ENCODE results near the gene CADM1. TPM values are rescaled to one million over a fixed set of nuclear protein-coding genes. Genes with fewer than 3 reads are reported as not detected.

Gene CADM1
- total and polyA plus RNA-seq, 10 of the 15 experiments (the other 5 are each of a cell fraction or from before 2014, with no cell fraction given) = 0.03 to 0.48 (median 0.15) TPM; not detected in 3

GRCh38 chr11:115525531-115526006, 21.4 kb upstream of the CADM1 start:
- in situ Hi-C loops (cut with MboI) = no loop called here
- H3K9me3 ChIP-seq (replicated peaks; ENCODE audit: control insufficient read depth, insufficient read depth, low read length) = no peaks in the 10 kb centered on the region
- no peak for FAIRE-seq

More at GRCh38 chr11:115525531-115526006, 21.4 kb upstream of the CADM1 start:
- no peak for ATAC-seq
- H3K4me2 ChIP-seq (ENCODE audit: control insufficient read depth, insufficient read depth) = no peak overlapping the region
- BruUV-seq (replicated peaks) = no TSS peak
- H2AFZ ChIP-seq (ENCODE audit: control insufficient read depth, low read depth, low read length) = no peak overlapping the region
- no peaks in the 10 kb centered on the region for H3K79me2 ChIP-seq (ENCODE audit: control insufficient read depth, insufficient read depth, low read length)
- ChIA-PET POLR2A (no interaction called here), CTCF (no interaction called here), SMC1A (ENCODE audit: uncharacterized antibody, unreplicated experiment) (no interaction called here), RAD21 (ENCODE audit: unreplicated experiment) (no interaction called here)
- H3K9ac ChIP-seq (ENCODE audit: control insufficient read depth, insufficient read depth, low read length) = no peak overlapping the region
- no peak for TF ChIP-seq ZNF274 (IDR thresholded peaks at IDR 0.05; ENCODE audit: insufficient read depth, insufficient read length)
- TF ChIP-seq TCF3 (IDR thresholded peaks at IDR 0.05; ENCODE audit: borderline replicate concordance, insufficient read depth, low read depth, low read length) = no peak
- TF ChIP-seq STAT3 (IDR thresholded peaks at IDR 0.05; ENCODE audit: low read depth, low read length) = no peak
- TF ChIP-seq E2F8 (IDR thresholded peaks at IDR 0.05; ENCODE audit: low read depth, partially characterized antibody) = no peak
- TF ChIP-seq NFIC (IDR thresholded peaks at IDR 0.05; ENCODE audit: low read depth, low read length) = no peak
- TF ChIP-seq POU2F2 (IDR thresholded peaks at IDR 0.05; ENCODE audit: borderline replicate concordance, low read depth, low read length) = no peak
- TF ChIP-seq ZNF207 (IDR thresholded peaks at IDR 0.05; ENCODE audit: borderline replicate concordance) = no peak
- no peak for TF ChIP-seq CBX3 (IDR thresholded peaks at IDR 0.05; ENCODE audit: borderline replicate concordance, low read depth)
- TF ChIP-seq SUPT20H (IDR thresholded peaks at IDR 0.05; ENCODE audit: borderline replicate concordance, control insufficient read depth, low read depth, low read length) = no peak
- TF ChIP-seq BCLAF1 (IDR thresholded peaks at IDR 0.05) = no peak
- no peak for TF ChIP-seq CHD4 (IDR thresholded peaks at IDR 0.05)
- TF ChIP-seq CREB1 (IDR thresholded peaks at IDR 0.05; ENCODE audit: low read depth) = no peak
- TF ChIP-seq RELA (IDR thresholded peaks at IDR 0.05; ENCODE audit: borderline replicate concordance, partially characterized antibody) = no peak
- no peak for TF ChIP-seq NFYA (IDR thresholded peaks at IDR 0.05; ENCODE audit: borderline replicate concordance, low read depth, low read length)
- TF ChIP-seq SKIL (IDR thresholded peaks at IDR 0.05; ENCODE audit: low read depth, poor library complexity, severe bottlenecking) = no peak
- no peak overlapping the region for H3K27ac ChIP-seq (ENCODE audit: control insufficient read depth, insufficient read depth)
- H4K20me1 ChIP-seq (ENCODE audit: control insufficient read depth, insufficient read depth) = no peaks in the 10 kb centered on the region
- peaks cover 0 to 2% of the 10 kb centered on the region in 2 experiments; a peak in 3 of 4 replicates for H3K27me3 ChIP-seq (replicated peaks in 1 of 2; ENCODE audit: control insufficient read depth in 2 of 2, insufficient read depth in 2 of 2, low read length in 1 of 2)
- no peaks in the 10 kb centered on the region for H3K36me3 ChIP-seq (ENCODE audit: control insufficient read depth in 2 of 2, insufficient read depth in 2 of 2, low read length in 1 of 2)
- H3K4me3 ChIP-seq = no peak overlapping the region
- DNase-seq (ENCODE audit: low read depth, low spot score) = no peak
- WGBS (ENCODE audit: insufficient coverage, insufficient replicate concordance, low lambda C conversion rate, missing lambda C conversion rate) = 42% methylated on average over 9 of the region's 9 CpGs
- H3K4me1 ChIP-seq (ENCODE audit: control insufficient read depth, insufficient read depth, low read length) = no peaks in the 10 kb centered on the region
- intact Hi-C loops (cut with micrococcal nuclease; ENCODE audit: unreplicated experiment) = loop anchor here (10.0 kb wide), 1 partner anchor 749 kb away; no protein-coding TSS in a partner anchor
